ENCODE measurements around the gene ZNF570. TPM values are rescaled to one million over a fixed set of nuclear protein-coding genes. Genes with fewer than 3 reads are reported as not detected.
A peak's percentile ranks its signal among the peaks of the same experiment; 100 is the strongest.

Gene ZNF570
- total and polyA plus RNA-seq, 2 donors (not counting 3 experiments of a cell fraction or from before 2014, with no cell fraction given), result 1.0 to 5.0 TPM

- H3K9me3 ChIP-seq (replicated peaks; ENCODE audit: control insufficient read depth, insufficient read depth, low read length), result no peaks in the 10 kb centered on the region
- no peaks in the 10 kb centered on the region for H3K4me1 ChIP-seq (ENCODE audit: control insufficient read depth, extremely low read depth, insufficient read depth, low read length)
- H3K36me3 ChIP-seq (ENCODE audit: control insufficient read depth in 2 of 2, extremely low read depth in 1 of 2, insufficient read depth in 2 of 2, low read length in 2 of 2), result no peaks in the 10 kb centered on the region
- peak overlapping the region; percentile 72 for H3K9ac ChIP-seq (replicated peaks; ENCODE audit: extremely low read depth, insufficient read depth, low read length)
- H4K20me1 ChIP-seq (replicated peaks; ENCODE audit: control insufficient read depth, extremely low read depth, insufficient read depth, low read length), result no peaks in the 10 kb centered on the region
- dilution Hi-C loops (cut with MboI; ENCODE audit: extremely low pct_ligation_motif_present, low sequenced_read_pairs), result no loop called here
- CTCF ChIA-PET, result no interaction called here
- H3K27me3 ChIP-seq (ENCODE audit: control insufficient read depth in 2 of 2, insufficient read depth in 2 of 2, low read length in 2 of 2), result no peaks in the 10 kb centered on the region
- DNase-seq (ENCODE audit: low read depth, low spot score) (no peak), FAIRE-seq (no peak)
- H3K27ac ChIP-seq (ENCODE audit: insufficient read depth, low read depth, low read length), result peak overlapping the region; percentile 30
- intact Hi-C loops (cut with micrococcal nuclease), result loop anchor here (2.0 kb wide), 1 partner anchor 39 kb away; the partner anchor contains the start of gene ZNF569
- H3K4me2 ChIP-seq (ENCODE audit: insufficient read depth, low read length), result peak overlapping the region; percentile 65
- no peak for TF ChIP-seq MYC (IDR thresholded peaks at IDR 0.05; ENCODE audit: low read depth, low read length)
- TF ChIP-seq CTCF (IDR thresholded peaks at IDR 0.05; ENCODE audit: extremely low read depth in 1 of 2, insufficient read depth in 1 of 2, low read depth in 1 of 2, low read length in 2 of 2), result no peak
- TF ChIP-seq EZH2 (IDR thresholded peaks at IDR 0.05; ENCODE audit: borderline replicate concordance, low read depth, low read length, severe bottlenecking), result no peak
- no peak for TF ChIP-seq JUN (IDR thresholded peaks at IDR 0.05; ENCODE audit: borderline replicate concordance, insufficient read depth, insufficient read length, low read depth)
- TF ChIP-seq GATA2 (IDR thresholded peaks at IDR 0.05; ENCODE audit: insufficient read depth, insufficient read length, low read depth, low read length), result no peak
- no peak for TF ChIP-seq POLR2AphosphoS5 (IDR thresholded peaks at IDR 0.05; ENCODE audit: insufficient read depth, low read depth, low read length)
- no peak for TF ChIP-seq POLR2A (IDR thresholded peaks at IDR 0.05; ENCODE audit: low read depth, low read length)
- no peak for TF ChIP-seq MAX (IDR thresholded peaks at IDR 0.05; ENCODE audit: insufficient read depth, insufficient read length)
- no peak for TF ChIP-seq FOS (IDR thresholded peaks at IDR 0.05; ENCODE audit: borderline replicate concordance, insufficient read depth, low read length)
- no peaks in the 10 kb centered on the region for H3K9me1 ChIP-seq (replicated peaks; ENCODE audit: control insufficient read depth, extremely low read depth, insufficient read depth, low read length)
- POLR2A ChIA-PET, result no interaction called here
- peak overlapping the region; percentile 82 for H2AFZ ChIP-seq (ENCODE audit: low read depth, low read length)
- H3K79me2 ChIP-seq (ENCODE audit: control insufficient read depth, insufficient read depth, low read length), result no peaks in the 10 kb centered on the region
- no TSS peak for BruUV-seq (replicated peaks)
- H3K4me3 ChIP-seq (replicated peaks in 1 of 3; ENCODE audit: insufficient read depth in 1 of 3, low read depth in 1 of 3, low read length in 3 of 3), result peak overlapping the region; percentile 5 to 79 (median 37)
Observed at GRCh38 chr19:37505958-37506386, 36.8 kb downstream of the ZNF570 start.
